Activated CD8-positive, alpha-beta T cell treated with anti-CD3 and anti-CD28 coated beads, Interleukin-2, amount 10 ng/mL, durations not matched to agents 7 days and 5 days (primary cell): ENCODE results near the gene TRIM62. TPM values are rescaled to one million over a fixed set of nuclear protein-coding genes. Genes with fewer than 3 reads are reported as not detected.
A peak's percentile ranks its signal among the peaks of the same experiment; 100 is the strongest.
"Not testable (repeated sequence)": the region's sequence is repeated elsewhere in the genome, so short reads cannot be mapped to it uniquely, and the experiment has no call there.

ENCODE experiments used
- ATAC-seq: fragments of 150-1000 bp; cut with Tn5 transposase; one replicate; pipeline ENCODE4 v1.10.0; 2021; ENCODE audit warnings: moderate library complexity
- CTCF ChIA-PET: fragments of 350-600 bp; sonication (Branson Sonifier 250); formaldehyde crosslinking; loops from one replicate; lab custom pipeline; 2021; ENCODE audit warnings: antibody characterized with exemption; lab: Charles Lee
- POLR2A ChIA-PET: fragments of 350-600 bp; sonication (Branson Sonifier 250); formaldehyde crosslinking; loops from one replicate; lab custom pipeline; 2021; ENCODE audit warnings: antibody characterized with exemption; lab: Charles Lee
- DNase-seq: peaks from one replicate; pipeline ENCODE4 v3.0.0-alpha.2; 2020
- H3K27ac Mint-ChIP-seq: one replicate; pipeline ENCODE4 v1.8.0; 2021; ENCODE audit warnings: mild to moderate bottlenecking, mixed read lengths
- H3K27me3 Mint-ChIP-seq: one replicate; pipeline ENCODE4 v1.8.0; 2021; ENCODE audit warnings: low read depth, mixed read lengths
- H3K36me3 Mint-ChIP-seq: one replicate; pipeline ENCODE4 v1.8.0; 2021; ENCODE audit warnings: low read depth, mixed read lengths
- H3K4me1 Mint-ChIP-seq: one replicate; pipeline ENCODE4 v1.8.0; 2021; ENCODE audit warnings: low read depth, mixed read lengths
- H3K4me3 Mint-ChIP-seq: one replicate; pipeline ENCODE4 v1.8.0; 2021; ENCODE audit warnings: mild to moderate bottlenecking, mixed read lengths
- H3K9me3 Mint-ChIP-seq: one replicate; pipeline ENCODE4 v1.8.0; 2022; ENCODE audit warnings: mixed read lengths; ENCODE audit not compliant: insufficient read depth
- total RNA-seq, 2 experiments: library from RNA; stranded (reverse); gene quantifications; one replicate each; pipeline ENCODE4 v1.2.3, GENCODE V29; 2021

Gene TRIM62
- total RNA-seq, 2 experiments from 2014 or later: 9.7 to 10.0 TPM

DNA sequence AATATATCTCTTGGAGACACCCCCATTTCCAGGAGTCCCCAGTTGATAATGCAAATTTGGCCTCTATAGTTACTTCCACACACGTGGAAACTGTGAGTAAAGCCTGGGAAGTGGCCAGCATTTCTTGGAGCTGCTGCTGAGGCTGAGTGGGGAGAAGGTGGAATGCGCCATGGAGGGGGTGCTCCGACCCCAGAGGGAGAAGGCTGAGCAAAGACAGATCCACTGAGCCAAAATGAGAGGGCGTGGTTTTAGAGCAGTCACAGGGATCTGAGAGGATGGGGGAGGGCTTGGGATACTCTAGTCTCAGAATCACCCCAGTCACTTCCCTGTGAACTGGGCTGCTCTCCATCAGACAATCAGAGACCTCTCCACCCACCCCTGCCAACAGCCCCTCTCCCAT is 38.7 kb downstream of the TRIM62 start:
- POLR2A ChIA-PET: no interaction called here
- CTCF ChIA-PET: interaction anchor here (1.0 kb wide), 1 partner anchor 16 kb away, joined by 3 read pairs; no protein-coding TSS in a partner anchor
- no peaks in the 10 kb centered on the region for H3K27me3 Mint-ChIP-seq
- H3K36me3 Mint-ChIP-seq: peaks cover 7% of the 10 kb centered on the region
- H3K9me3 Mint-ChIP-seq: no peaks in the 10 kb centered on the region
- H3K4me1 Mint-ChIP-seq: peaks cover 22% of the 10 kb centered on the region
- no peak overlapping the region for H3K4me3 Mint-ChIP-seq
- no peak for ATAC-seq
- no peak overlapping the region for H3K27ac Mint-ChIP-seq
- DNase-seq: no peak

DNA sequence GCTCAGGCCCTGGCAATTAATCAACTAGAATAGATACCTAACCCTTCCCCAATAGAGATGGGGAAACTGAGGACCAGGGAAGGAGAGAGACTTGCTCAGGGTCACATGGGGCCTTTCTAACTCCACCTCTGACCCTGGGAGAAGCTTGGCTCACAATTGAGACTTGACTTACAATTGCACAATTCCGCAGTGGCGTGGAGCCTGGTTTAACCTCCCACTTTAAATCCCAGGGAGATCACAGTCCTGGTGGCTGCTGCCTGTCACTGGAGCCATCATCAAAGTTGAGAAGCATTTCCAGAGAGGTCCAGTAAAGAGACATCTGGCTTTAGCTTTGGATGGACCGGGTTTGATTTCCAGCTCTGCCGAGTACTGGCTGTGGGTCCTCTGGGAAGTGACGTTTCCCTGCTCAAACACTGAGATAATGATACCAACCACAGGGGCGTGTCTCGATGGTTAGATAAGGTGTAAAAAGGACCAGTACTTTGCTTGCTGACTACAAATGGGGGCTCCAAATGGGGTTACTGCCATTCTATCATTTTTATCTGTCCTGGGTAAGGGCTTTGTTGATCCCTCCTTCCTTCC is 39.3 kb downstream of the TRIM62 start:
- Mint-ChIP-seq H3K4me1 (peaks cover 22% of the 10 kb centered on the region), H3K36me3 (peaks cover 7% of the 10 kb centered on the region), H3K9me3 (no peaks in the 10 kb centered on the region), H3K4me3 (no peak overlapping the region), H3K27ac (no peak overlapping the region), H3K27me3 (no peaks in the 10 kb centered on the region)
- DNase-seq: no peak
- no peak for ATAC-seq
- ChIA-PET POLR2A (interaction anchor here (1.8 kb wide), 1 partner anchor 16 kb away, joined by 8 read pairs; no protein-coding TSS in a partner anchor), CTCF (no interaction called here)

GRCh38 chr1:33141781-33142180 is 40.1 kb downstream of the TRIM62 start:
- Mint-ChIP-seq H3K4me3 (no peak overlapping the region), H3K36me3 (peaks cover 4% of the 10 kb centered on the region), H3K4me1 (peaks cover 22% of the 10 kb centered on the region), H3K27ac (no peak overlapping the region), H3K27me3 (no peaks in the 10 kb centered on the region), H3K9me3 (no peaks in the 10 kb centered on the region)
- ChIA-PET CTCF (interaction anchor here (2.1 kb wide), 1 partner anchor 14 kb away, joined by 11 read pairs; no protein-coding TSS in a partner anchor), POLR2A (interaction anchor here (1.8 kb wide), 1 partner anchor 15 kb away, joined by 8 read pairs; no protein-coding TSS in a partner anchor)
- DNase-seq: no peak
- no peak for ATAC-seq

DNA sequence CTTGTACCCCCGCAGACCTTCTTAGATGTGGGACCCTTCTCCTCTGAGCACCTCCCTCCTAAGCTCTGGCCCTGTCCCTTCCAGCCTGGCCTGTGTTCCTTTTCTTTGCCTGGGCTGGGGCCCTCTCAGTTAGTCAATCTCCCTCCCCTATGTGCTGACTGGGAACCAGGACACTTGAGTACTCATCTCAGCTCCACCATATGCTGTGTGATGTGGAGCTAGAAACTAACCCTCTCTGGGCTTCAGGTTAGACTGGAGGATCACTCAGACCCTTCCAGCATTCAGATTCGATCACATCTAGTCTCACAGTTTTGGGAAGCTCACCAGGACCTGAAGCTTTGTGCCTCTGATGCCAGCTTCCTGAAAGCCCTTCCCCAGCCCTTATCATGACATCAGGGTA is 40.6 kb downstream of the TRIM62 start:
- CTCF ChIA-PET: interaction anchor here (1.4 to 2.1 kb wide), 2 partner anchors 14 to 46 kb away, joined by 5 to 11 read pairs; no protein-coding TSS in a partner anchor
- H3K27me3 Mint-ChIP-seq: no peaks in the 10 kb centered on the region
- peak overlapping the region; percentile 6 for H3K27ac Mint-ChIP-seq
- H3K36me3 Mint-ChIP-seq: peaks cover 2% of the 10 kb centered on the region
- H3K9me3 Mint-ChIP-seq: no peaks in the 10 kb centered on the region
- H3K4me3 Mint-ChIP-seq: no peak overlapping the region
- peaks cover 22% of the 10 kb centered on the region for H3K4me1 Mint-ChIP-seq
- no peak for DNase-seq
- ATAC-seq: no peak
- POLR2A ChIA-PET: interaction anchor here (1.8 kb wide), 1 partner anchor 14 kb away, joined by 8 read pairs; no protein-coding TSS in a partner anchor

- ATAC-seq (peak; percentile 17), DNase-seq (no peak)
- no peaks in the 10 kb centered on the region for H3K27me3 Mint-ChIP-seq
- POLR2A ChIA-PET: interaction anchor here (1.8 kb wide), 1 partner anchor 14 kb away, joined by 8 read pairs; no protein-coding TSS in a partner anchor
- H3K9me3 Mint-ChIP-seq: no peaks in the 10 kb centered on the region
- H3K4me3 Mint-ChIP-seq: no peak overlapping the region
- peaks cover 22% of the 10 kb centered on the region for H3K4me1 Mint-ChIP-seq
- CTCF ChIA-PET: interaction anchor here (1.4 to 2.1 kb wide), 3 partner anchors 13 to 156 kb away, joined by 5 to 11 read pairs (median 5); no protein-coding TSS in a partner anchor
- H3K27ac Mint-ChIP-seq: peak overlapping the region; percentile 6
- no peaks in the 10 kb centered on the region for H3K36me3 Mint-ChIP-seq
Observed at GRCh38 chr1:33140153-33141149, 41.4 kb downstream of the TRIM62 start.

DNA sequence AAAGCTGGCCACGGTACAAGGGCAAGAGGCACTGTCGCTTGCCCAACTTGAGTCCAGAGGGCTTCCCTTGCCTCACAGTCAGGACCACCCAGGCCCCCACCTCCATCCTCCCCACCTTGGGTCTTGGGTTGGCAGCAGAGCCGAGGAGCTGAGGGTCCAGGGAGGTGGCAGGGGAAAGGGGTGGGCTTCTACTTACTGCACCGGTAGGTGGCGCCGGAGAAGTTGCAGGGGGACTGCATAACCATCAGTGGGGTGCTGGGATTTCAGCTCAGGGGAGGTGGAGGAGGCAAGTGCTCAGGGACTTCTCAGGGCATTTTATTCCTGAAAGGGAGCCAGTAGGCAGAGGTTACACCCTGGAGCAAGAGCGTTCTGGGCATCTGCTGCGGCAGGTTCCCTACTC is 44.0 kb downstream of the TRIM62 start:
- ATAC-seq: peak; percentile 67
- no peak overlapping the region for H3K27ac Mint-ChIP-seq
- H3K4me1 Mint-ChIP-seq: peaks cover 22% of the 10 kb centered on the region
- no peaks in the 10 kb centered on the region for H3K36me3 Mint-ChIP-seq
- H3K27me3 Mint-ChIP-seq: no peaks in the 10 kb centered on the region
- H3K9me3 Mint-ChIP-seq: no peaks in the 10 kb centered on the region
- POLR2A ChIA-PET: interaction anchor here (1.6 kb wide), 1 partner anchor 11 kb away, joined by 4 read pairs; no protein-coding TSS in a partner anchor
- no peak overlapping the region for H3K4me3 Mint-ChIP-seq
- CTCF ChIA-PET: interaction anchor here (0.8 to 3.8 kb wide), 10 partner anchors 9 to 210 kb away, joined by 3 to 24 read pairs (median 4); partner anchors contain the start of gene TRIM62
- peak; percentile 61 for DNase-seq

DNA sequence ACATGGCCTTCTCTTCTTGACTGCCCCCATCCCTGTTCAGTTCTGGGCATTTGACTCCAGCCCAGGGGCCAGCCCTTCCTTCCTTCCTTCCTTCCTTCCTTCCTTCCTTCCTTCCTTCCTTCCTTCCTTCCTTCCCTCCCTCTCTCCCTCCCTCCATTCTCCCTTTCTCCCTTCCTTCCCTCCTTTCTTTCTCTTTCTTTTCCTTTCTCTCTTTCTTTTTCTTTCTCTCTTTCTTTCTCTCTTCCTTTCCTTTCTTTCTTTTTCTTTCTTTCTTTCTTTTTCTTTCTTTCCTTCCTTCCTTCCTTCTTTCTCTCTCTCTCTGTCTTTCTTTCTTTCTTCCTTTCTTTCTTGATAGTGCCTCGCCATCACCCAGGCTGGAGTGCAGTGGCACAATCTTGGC is 45.8 kb downstream of the TRIM62 start:
- peak overlapping the region; percentile 51 for H3K27ac Mint-ChIP-seq
- H3K36me3 Mint-ChIP-seq, H3K4me3 Mint-ChIP-seq, ATAC-seq, DNase-seq, H3K27me3 Mint-ChIP-seq, POLR2A ChIA-PET, H3K9me3 Mint-ChIP-seq: not testable (repeated sequence)
- CTCF ChIA-PET: interaction anchor here (1.7 to 3.8 kb wide), 2 partner anchors 9 to 335 kb away, joined by 4 to 24 read pairs; no protein-coding TSS in a partner anchor
- H3K4me1 Mint-ChIP-seq: peaks cover 28% of the 10 kb centered on the region

DNA sequence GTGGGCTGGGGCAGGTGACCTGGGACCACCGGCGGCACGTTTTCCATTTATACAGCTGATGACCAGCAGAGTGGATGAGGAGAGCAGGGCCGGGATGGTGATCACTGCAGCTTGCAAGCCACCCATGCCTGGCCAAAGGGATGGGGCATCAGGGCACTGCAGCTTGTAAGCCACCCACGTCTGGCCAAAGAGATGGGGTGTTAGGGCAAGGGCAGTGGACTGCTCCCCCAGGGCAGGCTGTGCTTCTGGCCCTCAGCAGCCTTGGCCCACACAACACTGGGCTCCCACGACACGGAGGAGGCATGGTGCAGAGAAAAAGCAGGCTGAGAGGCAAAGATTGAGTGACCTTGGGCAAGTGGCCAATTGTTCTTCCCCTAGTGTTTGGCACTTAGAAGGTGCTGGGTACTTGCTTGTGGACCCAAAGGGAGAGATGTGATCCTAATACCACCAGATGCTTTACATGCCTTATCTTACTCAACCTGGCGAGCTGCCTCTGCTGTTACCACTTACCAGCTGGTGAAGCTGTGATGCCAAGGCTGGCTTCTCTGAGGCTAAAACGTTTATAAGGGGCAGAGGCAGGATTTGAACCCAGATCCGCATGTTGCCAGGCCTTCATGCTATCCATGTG is 48.3 kb downstream of the TRIM62 start:
- Mint-ChIP-seq H3K27ac (no peak overlapping the region), H3K9me3 (no peaks in the 10 kb centered on the region), H3K4me3 (no peak overlapping the region), H3K36me3 (peaks cover 2% of the 10 kb centered on the region), H3K4me1 (peaks cover 32% of the 10 kb centered on the region), H3K27me3 (no peaks in the 10 kb centered on the region)
- ATAC-seq (no peak), DNase-seq (no peak)
- CTCF ChIA-PET: no interaction called here
- POLR2A ChIA-PET: interaction anchor here (1.0 kb wide), 1 partner anchor 11 kb away, joined by 3 read pairs; no protein-coding TSS in a partner anchor

DNA sequence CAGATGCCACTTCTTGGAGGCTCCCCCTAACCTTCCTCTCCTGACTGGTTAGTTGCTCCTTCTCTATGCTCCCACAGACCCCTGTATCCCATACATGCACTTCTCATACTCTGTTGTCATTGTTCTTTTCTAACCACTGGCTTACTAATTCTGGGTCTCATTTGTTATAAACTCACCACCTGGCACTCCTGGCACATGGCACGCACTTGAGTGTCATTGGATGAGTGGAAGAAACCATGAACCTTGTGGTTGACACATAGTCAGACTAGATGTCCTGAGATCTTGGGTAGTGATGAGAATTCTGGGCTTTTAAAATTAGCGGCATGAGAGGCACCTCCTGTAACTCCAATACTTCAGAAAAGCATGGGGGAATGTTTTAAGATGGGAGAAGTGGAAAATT is 49.3 kb downstream of the TRIM62 start:
- no peak overlapping the region for H3K27ac Mint-ChIP-seq
- no peaks in the 10 kb centered on the region for H3K27me3 Mint-ChIP-seq
- DNase-seq (no peak), ATAC-seq (no peak)
- H3K9me3 Mint-ChIP-seq: no peaks in the 10 kb centered on the region
- peaks cover 2% of the 10 kb centered on the region for H3K36me3 Mint-ChIP-seq
- ChIA-PET POLR2A (no interaction called here), CTCF (interaction anchor here (1.6 kb wide), 1 partner anchor 12 kb away, joined by 8 read pairs; no protein-coding TSS in a partner anchor)
- H3K4me3 Mint-ChIP-seq: no peak overlapping the region
- H3K4me1 Mint-ChIP-seq: peaks cover 36% of the 10 kb centered on the region

DNA sequence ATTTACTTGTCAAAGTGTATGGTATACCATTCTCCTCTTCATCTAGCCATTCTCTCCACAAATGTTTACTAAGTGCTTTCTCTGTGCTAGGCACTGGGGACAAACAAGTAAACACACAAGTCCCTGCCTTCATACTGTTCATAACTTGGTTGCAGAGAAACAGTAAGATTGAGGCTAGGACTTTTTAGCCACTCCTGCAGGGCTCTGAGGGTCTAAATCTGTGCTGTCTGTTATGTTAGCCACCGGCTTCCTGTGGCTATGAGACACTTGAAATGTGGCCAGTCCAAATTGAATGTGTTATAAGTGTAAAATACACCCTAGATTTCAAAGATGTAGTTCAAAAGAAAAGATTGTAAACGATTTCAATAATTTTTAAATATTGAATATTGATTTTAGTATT is 50.7 kb downstream of the TRIM62 start:
- no peak overlapping the region for H3K27ac Mint-ChIP-seq
- no peak overlapping the region for H3K4me3 Mint-ChIP-seq
- ChIA-PET CTCF (no interaction called here), POLR2A (no interaction called here)
- H3K36me3 Mint-ChIP-seq: peaks cover 6% of the 10 kb centered on the region
- ATAC-seq (no peak), DNase-seq (no peak)
- H3K27me3 Mint-ChIP-seq: no peaks in the 10 kb centered on the region
- peaks cover 39% of the 10 kb centered on the region for H3K4me1 Mint-ChIP-seq
- no peaks in the 10 kb centered on the region for H3K9me3 Mint-ChIP-seq

DNA sequence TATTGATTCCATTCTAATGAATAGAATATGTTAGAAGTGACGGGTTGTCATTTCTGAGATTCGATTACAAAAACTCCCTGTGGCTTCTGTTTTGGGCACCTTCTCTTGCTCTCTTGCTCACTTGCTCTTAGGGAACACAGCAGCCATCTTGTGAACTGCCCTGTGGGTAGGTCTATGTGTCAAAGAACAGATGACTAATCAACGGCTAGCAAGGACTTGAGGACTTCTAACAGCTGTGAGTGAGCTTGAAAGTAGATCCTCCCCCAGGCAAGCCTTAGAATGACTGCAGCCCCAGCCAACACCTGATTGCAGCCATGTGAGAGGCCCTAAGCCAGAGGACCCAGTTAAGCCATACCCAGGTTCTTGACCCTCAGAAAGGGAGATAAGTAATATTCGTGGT is 51.5 kb downstream of the TRIM62 start:
- DNase-seq (no peak), ATAC-seq (no peak)
- peaks cover 48% of the 10 kb centered on the region for H3K4me1 Mint-ChIP-seq
- H3K27me3 Mint-ChIP-seq: no peaks in the 10 kb centered on the region
- POLR2A ChIA-PET: no interaction called here
- peak overlapping the region; percentile 33 for H3K27ac Mint-ChIP-seq
- CTCF ChIA-PET: interaction anchor here (0.7 kb wide), 1 partner anchor 51 kb away, joined by 4 read pairs; the partner anchor contains the start of gene TRIM62
- H3K9me3 Mint-ChIP-seq: no peaks in the 10 kb centered on the region
- H3K4me3 Mint-ChIP-seq: no peak overlapping the region
- peaks cover 15% of the 10 kb centered on the region for H3K36me3 Mint-ChIP-seq
